Calu3 (cell line): Measurements from ENCODE around the gene OR51E1. TPM values are rescaled to one million over a fixed set of nuclear protein-coding genes. Genes with fewer than 3 reads are reported as not detected.
A peak's percentile ranks its signal among the peaks of the same experiment; 100 is the strongest.

Source experiments
- BruUV-seq: library from RNA; stranded (reverse); fragments of 400-500 nt; replicated peaks from 2 replicates; lab custom pipeline; 2021; lab: Mats Ljungman, UMichigan
- CTCF ChIA-PET: fragments of 300-600 bp; sonication (Branson Sonifier 250); formaldehyde crosslinking; loops from one replicate; lab custom pipeline; 2022; ENCODE audit warnings: antibody characterized with exemption; lab: Charles Lee
- DNase-seq: peaks from one replicate; pipeline ENCODE4 v3.0.0; 2022
- H3K27ac Mint-ChIP-seq: one replicate; pipeline ENCODE4 v1.8.0; 2022; ENCODE audit warnings: mixed read lengths; ENCODE audit not compliant: unreplicated experiment
- H3K27me3 Mint-ChIP-seq: one replicate; pipeline ENCODE4 v1.8.0; 2022; ENCODE audit warnings: mixed read lengths; ENCODE audit not compliant: unreplicated experiment
- H3K36me3 Mint-ChIP-seq: one replicate; pipeline ENCODE4 v1.8.0; 2022; ENCODE audit warnings: mild to moderate bottlenecking, moderate library complexity, mixed read lengths; ENCODE audit not compliant: insufficient read depth, unreplicated experiment
- H3K4me1 Mint-ChIP-seq: one replicate; pipeline ENCODE4 v1.8.0; 2022; ENCODE audit warnings: mild to moderate bottlenecking, low read depth, mixed read lengths; ENCODE audit not compliant: unreplicated experiment
- H3K4me3 Mint-ChIP-seq: one replicate; pipeline ENCODE4 v1.8.0; 2022; ENCODE audit warnings: mild to moderate bottlenecking, low read depth, moderate library complexity, mixed read lengths; ENCODE audit not compliant: unreplicated experiment
- H3K9me3 Mint-ChIP-seq: one replicate; pipeline ENCODE4 v1.8.0; 2022; ENCODE audit warnings: low read depth, mixed read lengths; ENCODE audit not compliant: unreplicated experiment
- CTCF ChIP-seq: fragments of 200-600 bp; IDR thresholded peaks from one replicate; pipeline ENCODE4 v1.8.0; 2022; ENCODE audit warnings: antibody characterized with exemption; ENCODE audit not compliant: unreplicated experiment
- intact Hi-C: fragments of 100-400 bp; cut with micrococcal nuclease; formaldehyde crosslinking; loops from one replicate; pipeline ENCODE4 v1.10.0; 2022; ENCODE audit not compliant: unreplicated experiment
- total RNA-seq: library from RNA; stranded (reverse); gene quantifications from 2 replicates; pipeline ENCODE4 v1.2.3, GENCODE V29; 2022

Gene OR51E1
- total RNA-seq, 1 experiment from 2014 or later = not detected

GRCh38 chr11:4607781-4608666, 35.8 kb upstream of the OR51E1 start, which contains the start of gene TRIM68:
Gene TRIM68, minus strand, starts transcription at chr11:4608231. Its CDS starts 2,727 bp downstream, at chr11:4605504.
- DNase-seq = peak; percentile 96
- TSS peak; percentile 75 for BruUV-seq
- intact Hi-C loops = loop anchor here (5.0 kb wide), 2 partner anchors 116 to 421 kb away; no protein-coding TSS in a partner anchor
- CTCF ChIA-PET = interaction anchor here (0.6 to 0.7 kb wide), 2 partner anchors 37 to 426 kb away, joined by 3 read pairs; no protein-coding TSS in a partner anchor
- Mint-ChIP-seq H3K4me3 (peak within 1 kb of the TSS; percentile 88), H3K4me1 (peaks cover 26% of the 10 kb centered on the region), H3K36me3 (peaks cover 19% of the 10 kb centered on the region), H3K27me3 (no peaks in the 10 kb centered on the region), H3K9me3 (no peaks in the 10 kb centered on the region), H3K27ac (peak within 1 kb of the TSS; percentile 69)
- no peak for TF ChIP-seq CTCF

- no peak for TF ChIP-seq CTCF
- H3K27ac Mint-ChIP-seq = no peak overlapping the region
- no peak for DNase-seq
- peaks cover 15% of the 10 kb centered on the region for H3K36me3 Mint-ChIP-seq
- no peaks in the 10 kb centered on the region for H3K9me3 Mint-ChIP-seq
- CTCF ChIA-PET = no interaction called here
- no TSS peak for BruUV-seq
- H3K4me1 Mint-ChIP-seq = peaks cover 26% of the 10 kb centered on the region
- H3K4me3 Mint-ChIP-seq = no peak overlapping the region
- peaks cover 9% of the 10 kb centered on the region for H3K27me3 Mint-ChIP-seq
- intact Hi-C loops = no loop called here
Measured at GRCh38 chr11:4610258-4610935, 33.4 kb upstream of the OR51E1 start.

- Mint-ChIP-seq H3K9me3 (no peaks in the 10 kb centered on the region), H3K4me1 (peaks cover 18% of the 10 kb centered on the region), H3K4me3 (no peak overlapping the region), H3K27me3 (peaks cover 16% of the 10 kb centered on the region), H3K36me3 (peaks cover 19% of the 10 kb centered on the region), H3K27ac (no peak overlapping the region)
- DNase-seq = no peak
- CTCF ChIA-PET = interaction anchor here (1.2 kb wide), 1 partner anchor 9 kb away, joined by 4 read pairs; no protein-coding TSS in a partner anchor
- TF ChIP-seq CTCF = no peak
- no TSS peak for BruUV-seq
- intact Hi-C loops = no loop called here
Measured at GRCh38 chr11:4611986-4612385, 31.8 kb upstream of the OR51E1 start.

GRCh38 chr11:4615856-4616444, 27.8 kb upstream of the OR51E1 start:
- CTCF ChIA-PET = no interaction called here
- Mint-ChIP-seq H3K27ac (no peak overlapping the region), H3K4me3 (no peak overlapping the region), H3K36me3 (peaks cover 5% of the 10 kb centered on the region), H3K27me3 (peaks cover 16% of the 10 kb centered on the region), H3K9me3 (no peaks in the 10 kb centered on the region), H3K4me1 (no peaks in the 10 kb centered on the region)
- intact Hi-C loops = no loop called here
- DNase-seq = no peak
- no TSS peak for BruUV-seq
- no peak for TF ChIP-seq CTCF
